IPS-15b (cell line): ENCODE measurements around the gene CYP1A1.

Experiments used
- H3K27me3 ChIP-seq: one replicate; pipeline ENCODE4 v1.6.1; 2013; ENCODE audit warnings: low read length; ENCODE audit not compliant: control insufficient read depth, insufficient read depth
- H3K36me3 ChIP-seq: one replicate; pipeline ENCODE4 v1.6.1; 2013; ENCODE audit warnings: low read length; ENCODE audit not compliant: control insufficient read depth, insufficient read depth
- H3K4me1 ChIP-seq: one replicate; pipeline ENCODE4 v1.6.1; 2013; ENCODE audit warnings: mild to moderate bottlenecking, low read length; ENCODE audit not compliant: control insufficient read depth, insufficient read depth
- H3K4me3 ChIP-seq: one replicate; pipeline ENCODE4 v1.5.1; 2013; ENCODE audit warnings: low read depth, low read length
- H3K9ac ChIP-seq: one replicate; pipeline ENCODE4 v1.6.1; 2013; ENCODE audit warnings: low read depth, mild to moderate bottlenecking, low read length
- H3K9me3 ChIP-seq: one replicate; pipeline ENCODE4 v1.6.1; 2013; ENCODE audit warnings: mild to moderate bottlenecking, low read length; ENCODE audit not compliant: control insufficient read depth, insufficient read depth

The CYP1A1 gene

DNA sequence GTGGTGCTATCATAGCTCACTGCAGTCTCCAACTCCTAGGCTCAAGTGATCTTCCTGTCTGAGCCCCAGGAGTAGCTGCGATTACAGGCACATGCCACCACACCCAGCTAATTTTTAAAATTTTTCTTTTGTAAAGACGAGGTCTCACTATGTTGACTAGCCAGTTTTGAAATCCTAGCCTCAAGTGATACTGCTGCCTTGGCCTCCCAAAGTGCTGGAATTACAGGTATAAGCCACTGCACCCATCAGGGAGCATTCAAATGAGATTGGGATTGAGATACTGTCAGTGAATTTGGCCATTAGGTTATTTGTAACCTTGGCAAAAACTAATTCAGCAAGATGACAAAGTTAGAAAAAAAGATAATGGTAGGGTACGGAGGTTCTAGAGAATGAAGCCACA, 51.2 kb downstream of the CYP1A1 start:
- no peaks in the 10 kb centered on the region for H3K9me3 ChIP-seq
- no peak overlapping the region for H3K4me3 ChIP-seq
- no peaks in the 10 kb centered on the region for H3K4me1 ChIP-seq
- no peaks in the 10 kb centered on the region for H3K27me3 ChIP-seq
- H3K36me3 ChIP-seq: peaks cover 14% of the 10 kb centered on the region
- no peak overlapping the region for H3K9ac ChIP-seq

DNA sequence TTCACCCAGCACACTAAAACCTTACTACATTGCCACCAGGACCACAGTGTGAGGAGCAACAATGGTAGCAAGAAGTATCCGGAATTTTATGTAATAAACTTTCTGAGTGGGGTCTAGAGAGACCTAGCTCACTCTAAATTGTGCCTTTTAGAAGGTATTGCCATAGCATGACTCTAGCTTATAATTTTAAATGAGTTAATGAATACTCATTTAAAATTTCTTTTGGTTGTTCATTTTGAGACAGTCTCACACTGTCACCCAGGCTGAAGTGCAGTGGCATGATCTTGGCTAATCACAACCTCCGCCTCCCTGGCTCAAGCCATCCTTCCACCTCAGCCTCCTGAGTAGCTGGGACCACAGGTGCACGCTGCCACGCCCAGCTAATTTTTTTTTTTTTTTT, 55.7 kb downstream of the CYP1A1 start:
- H3K9ac ChIP-seq: no peak overlapping the region
- H3K9me3 ChIP-seq: no peaks in the 10 kb centered on the region
- no peak overlapping the region for H3K4me3 ChIP-seq
- H3K36me3 ChIP-seq: peaks cover 14% of the 10 kb centered on the region
- no peaks in the 10 kb centered on the region for H3K27me3 ChIP-seq
- no peaks in the 10 kb centered on the region for H3K4me1 ChIP-seq
